Embryonic facial prominence (tissue), 1 donor: Measurements from ENCODE around the gene GPR137B.
A peak's percentile ranks its signal among the peaks of the same experiment; 100 is the strongest.
"Not testable (repeated sequence)": the region's sequence is repeated elsewhere in the genome, so short reads cannot be mapped to it uniquely, and the experiment has no call there.

ENCODE experiments used
- DNase-seq: peaks from one replicate; pipeline ENCODE4 v3.0.0-alpha.2; 2016; ENCODE audit errors: extremely low spot score

Gene GPR137B

DNA sequence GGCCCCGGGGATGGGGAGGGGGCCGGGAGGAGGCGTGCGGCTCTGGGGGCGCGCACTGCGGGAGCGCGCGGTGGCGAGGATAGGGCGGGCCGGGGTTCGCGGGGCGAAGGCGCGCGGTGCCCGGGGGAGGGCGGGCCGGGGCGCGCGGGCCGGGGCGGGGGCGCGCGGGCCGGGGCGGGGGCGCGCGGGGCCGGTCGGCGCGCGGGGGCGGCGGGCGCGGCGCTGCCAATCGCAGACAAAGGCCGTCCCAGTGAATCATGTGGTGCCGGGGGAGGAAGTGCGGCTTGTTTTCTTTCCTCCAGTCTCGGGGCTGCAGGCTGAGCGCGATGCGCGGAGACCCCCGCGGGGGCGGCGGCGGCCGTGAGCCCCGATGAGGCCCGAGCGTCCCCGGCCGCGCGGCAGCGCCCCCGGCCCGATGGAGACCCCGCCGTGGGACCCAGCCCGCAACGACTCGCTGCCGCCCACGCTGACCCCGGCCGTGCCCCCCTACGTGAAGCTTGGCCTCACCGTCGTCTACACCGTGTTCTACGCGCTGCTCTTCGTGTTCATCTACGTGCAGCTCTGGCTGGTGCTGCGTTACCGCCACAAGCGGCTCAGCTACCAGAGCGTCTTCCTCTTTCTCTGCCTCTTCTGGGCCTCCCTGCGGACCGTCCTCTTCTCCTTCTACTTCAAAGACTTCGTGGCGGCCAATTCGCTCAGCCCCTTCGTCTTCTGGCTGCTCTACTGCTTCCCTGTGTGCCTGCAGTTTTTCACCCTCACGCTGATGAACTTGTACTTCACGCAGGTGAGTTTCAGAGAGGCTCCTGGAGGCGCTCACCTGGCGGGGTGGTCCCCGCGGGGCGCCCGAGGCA is at the start of gene GPR137B:
Gene GPR137B (plus strand): TSS at position 287 of the 851 bp plus-strand sequence. CDS start 84 bp downstream, at position 371.
- no peak for DNase-seq

GRCh38 chr1:236092899-236093298 is 49.4 kb upstream of the GPR137B start:
- no peak for DNase-seq

- DNase-seq: no peak
Measured at GRCh38 chr1:236095705-236096520, 46.4 kb upstream of the GPR137B start.

DNA sequence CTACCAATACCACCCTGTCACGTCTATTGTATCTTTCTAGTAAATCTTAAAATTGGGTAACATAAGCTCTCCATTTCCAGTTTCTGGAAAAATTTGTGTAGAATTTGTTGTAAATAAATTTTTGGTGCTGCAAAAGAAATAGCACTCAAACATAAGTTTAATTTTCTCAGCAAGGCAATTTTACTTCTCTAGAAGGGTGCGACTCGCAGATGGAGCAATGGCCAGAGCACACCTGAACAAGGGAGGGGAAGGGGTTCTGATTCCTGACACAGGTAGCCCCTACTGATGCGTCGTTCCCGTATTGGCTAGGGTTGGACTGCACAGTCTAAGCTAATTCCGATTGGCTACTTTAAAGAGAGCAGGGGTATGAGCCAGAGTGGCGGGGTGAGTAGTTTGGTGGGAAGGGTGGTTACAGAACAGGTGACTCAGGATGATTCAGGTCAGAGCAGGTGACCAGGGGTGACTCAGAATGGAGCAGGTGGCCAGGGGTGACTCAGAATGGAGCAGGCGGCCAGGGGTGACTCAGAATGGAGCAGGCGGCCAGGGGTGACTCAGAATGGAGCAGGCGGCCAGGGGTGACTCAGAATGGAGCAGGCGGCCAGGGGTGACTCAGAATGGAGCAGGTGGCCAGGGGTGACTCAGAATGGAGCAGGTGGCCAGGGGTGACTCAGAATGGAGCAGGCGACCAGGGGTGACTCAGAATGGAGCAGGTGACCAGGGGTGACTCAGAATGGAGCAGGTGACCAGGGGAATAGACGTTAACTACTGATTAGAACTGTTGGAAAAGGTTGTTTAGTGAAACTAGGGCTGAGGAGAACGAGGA is 45.5 kb upstream of the GPR137B start:
- not testable (repeated sequence) for DNase-seq

- no peak for DNase-seq
Measured at GRCh38 chr1:236098267-236098666, 44.1 kb upstream of the GPR137B start.

- DNase-seq: peak; percentile 19
Measured at GRCh38 chr1:236099355-236099974, 42.9 kb upstream of the GPR137B start.

DNA sequence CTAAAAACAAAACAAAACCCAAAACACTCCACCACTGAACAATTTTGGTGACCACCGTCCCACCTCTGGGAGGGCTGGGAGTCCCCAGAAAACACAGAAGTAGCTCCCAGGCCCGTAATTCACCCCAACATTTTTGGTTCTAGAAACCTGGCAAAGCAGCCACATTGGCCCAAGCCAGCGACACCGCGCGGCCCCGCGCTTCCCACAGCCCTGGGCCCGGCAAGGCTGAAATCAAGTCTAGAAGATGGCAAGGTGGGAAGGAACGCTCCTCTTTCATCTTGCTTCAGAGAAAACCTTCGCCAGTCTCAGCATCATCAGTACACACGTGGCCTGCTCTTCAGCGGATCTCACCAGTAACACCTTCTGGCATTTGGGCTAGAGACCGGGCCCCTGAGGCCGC is 41.5 kb upstream of the GPR137B start:
- DNase-seq: no peak

GRCh38 chr1:236101233-236102200 is 40.8 kb upstream of the GPR137B start:
- DNase-seq: no peak

- no peak for DNase-seq
Measured at GRCh38 chr1:236102611-236103010, 39.7 kb upstream of the GPR137B start.

- no peak for DNase-seq
Measured at GRCh38 chr1:236103059-236103458, 39.3 kb upstream of the GPR137B start.

- peak; percentile 36 for DNase-seq
Measured at GRCh38 chr1:236103646-236104218, 38.6 kb upstream of the GPR137B start.

DNA sequence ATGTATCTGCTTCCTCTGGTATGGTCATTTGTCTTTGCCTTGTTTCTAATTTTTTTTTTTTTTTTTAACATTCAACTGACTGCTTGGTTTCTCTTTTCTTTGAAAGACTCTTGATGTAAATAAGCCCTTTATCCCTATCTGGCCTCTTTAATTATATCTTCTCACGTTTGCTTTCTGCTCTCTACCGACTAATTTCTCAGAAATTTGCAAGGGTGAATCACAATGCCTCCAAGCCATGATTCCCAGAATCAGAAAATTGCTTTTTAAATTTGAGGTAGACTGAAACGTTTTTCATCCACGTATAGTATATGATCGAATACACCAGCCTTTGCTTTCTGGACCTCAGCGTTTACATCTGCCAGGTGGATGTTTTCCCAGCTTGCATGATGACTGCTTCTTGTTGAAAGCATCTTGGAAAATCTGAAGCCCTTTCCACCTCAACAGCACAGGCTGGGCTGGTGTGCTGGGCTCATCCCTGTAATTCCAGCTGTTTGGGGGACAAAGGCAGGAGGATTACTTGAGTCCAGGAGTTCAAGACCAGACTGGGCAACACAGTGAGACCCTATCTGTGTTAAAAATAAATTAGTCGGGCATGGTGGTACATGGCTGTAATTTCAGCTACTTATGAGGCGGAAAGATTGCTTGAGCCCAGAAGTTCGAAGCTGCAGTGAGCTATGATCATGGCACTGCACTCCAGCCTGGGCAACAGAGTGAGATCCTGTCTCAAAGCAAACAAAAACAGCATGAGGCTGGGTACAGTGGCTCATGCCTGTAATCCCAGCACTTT is 35.0 kb upstream of the GPR137B start:
- no peak for DNase-seq

GRCh38 chr1:236108027-236108648 is 34.2 kb upstream of the GPR137B start:
- DNase-seq: no peak

DNA sequence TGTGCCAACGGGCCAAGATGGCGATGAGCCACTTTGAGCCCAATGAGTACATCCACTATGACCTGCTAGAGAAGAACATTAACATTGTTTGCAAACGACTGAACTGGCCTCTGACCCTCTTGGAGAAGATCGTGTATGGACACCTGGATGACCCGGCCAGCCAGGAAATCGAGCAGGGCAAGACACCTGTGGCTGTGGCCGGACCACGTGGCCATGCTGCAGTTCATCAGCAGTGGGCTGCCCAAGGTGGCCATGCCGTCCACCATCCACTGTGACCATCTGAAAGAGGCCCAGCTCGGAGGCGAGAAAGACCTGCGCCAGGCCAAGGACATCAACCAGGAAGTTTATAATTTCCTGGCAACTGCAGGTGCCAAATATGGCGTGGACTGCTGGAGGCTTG is 32.2 kb upstream of the GPR137B start:
- no peak for DNase-seq

- no peak for DNase-seq
Measured at GRCh38 chr1:236111527-236112331, 30.6 kb upstream of the GPR137B start.

- no peak for DNase-seq
Measured at GRCh38 chr1:236112332-236112627, 30.1 kb upstream of the GPR137B start.

DNA sequence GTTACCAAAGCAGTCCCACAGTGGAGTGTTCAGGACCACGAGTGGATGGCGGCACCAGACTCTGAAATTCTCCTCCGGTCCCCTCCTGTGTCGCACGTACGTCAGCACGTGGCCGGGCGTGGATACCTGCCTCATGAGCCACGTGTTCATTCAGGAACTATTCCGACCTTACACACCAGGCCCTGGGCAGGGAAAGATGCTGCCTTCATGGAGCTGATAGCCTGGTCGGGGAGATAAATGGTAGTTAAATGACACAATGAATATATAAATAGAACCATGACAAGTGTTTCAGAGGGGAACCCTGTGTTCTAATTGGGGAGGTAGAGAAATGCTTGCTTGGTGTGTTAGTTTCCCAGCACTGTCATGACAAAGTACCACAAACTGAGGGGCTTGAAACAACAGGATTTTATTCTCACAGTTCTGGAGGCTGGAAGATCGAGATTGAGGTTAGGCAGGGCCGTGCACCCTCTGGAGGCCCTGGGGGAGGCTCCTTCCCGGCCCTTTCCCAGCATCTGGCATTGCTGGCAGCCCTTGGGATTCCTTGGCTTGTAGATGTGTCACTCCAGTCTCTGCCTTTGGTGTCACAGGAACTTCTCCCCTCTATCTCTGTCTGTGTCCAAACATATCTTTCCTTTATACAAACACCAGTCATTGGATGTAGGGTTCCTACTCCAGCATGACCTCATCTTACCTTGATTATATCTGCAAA is 28.9 kb upstream of the GPR137B start:
- DNase-seq: no peak
